Right forelimb (tissue), 1 donor: ENCODE data around the gene GAS2L1.
"Not testable (repeated sequence)": the region's sequence is repeated elsewhere in the genome, so short reads cannot be mapped to it uniquely, and the experiment has no call there.

ENCODE experiments used
- DNase-seq: peaks from one replicate; pipeline ENCODE4 v3.0.0-alpha.2; 2018

Gene GAS2L1

GRCh38 chr22:29344137-29344536 is 37.7 kb downstream of the GAS2L1 start:
- no peak for DNase-seq

GRCh38 chr22:29344889-29345288 is 38.4 kb downstream of the GAS2L1 start:
- not testable (repeated sequence) for DNase-seq

- no peak for DNase-seq
These were observed 39.5 kb downstream of the GAS2L1 start for GRCh38 chr22:29345932-29346331.

- DNase-seq, result no peak
These were observed 40.2 kb downstream of the GAS2L1 start for GRCh38 chr22:29346659-29347058.

DNA sequence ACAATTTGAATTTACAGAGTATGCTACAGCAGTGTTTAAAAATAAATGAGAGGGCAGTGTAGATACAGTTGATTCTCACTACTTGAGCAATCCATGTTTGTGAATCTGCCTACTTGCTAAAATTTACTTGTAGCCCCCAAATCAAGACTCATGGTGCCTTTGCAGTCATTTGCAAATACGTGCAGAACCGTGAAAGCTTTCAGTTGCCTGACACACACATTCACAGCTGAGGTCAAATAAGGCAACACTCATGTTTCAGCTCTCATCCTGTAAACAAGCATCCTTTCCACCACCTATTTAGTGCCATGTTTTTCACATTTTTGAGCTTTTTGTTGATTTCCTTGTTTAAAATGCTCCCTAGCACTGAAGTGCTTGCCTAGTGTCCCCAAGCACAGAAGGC is 41.6 kb downstream of the GAS2L1 start:
- no peak for DNase-seq

DNA sequence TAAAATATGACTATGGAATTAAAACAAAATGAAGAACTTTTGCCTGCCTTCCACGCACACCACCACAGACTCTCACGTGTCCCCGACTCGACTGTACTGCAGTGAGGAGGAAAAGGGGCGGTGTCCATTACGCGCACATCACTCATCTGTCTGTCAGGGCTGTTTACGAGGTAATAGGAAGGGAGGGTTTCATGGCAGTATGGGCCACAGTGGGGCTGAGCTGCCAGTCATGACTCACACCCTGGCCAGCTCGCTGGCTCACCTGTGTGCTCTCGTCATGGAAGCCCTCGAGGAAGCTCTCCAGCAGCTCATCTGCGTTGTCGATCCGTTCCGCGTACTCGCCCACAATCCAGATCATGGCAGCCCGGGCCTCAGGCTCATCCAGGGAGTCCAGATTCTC is 42.5 kb downstream of the GAS2L1 start:
- DNase-seq, result no peak

GRCh38 chr22:29351042-29351441 is 44.6 kb downstream of the GAS2L1 start:
- DNase-seq, result no peak

- no peak for DNase-seq
These were observed 45.4 kb downstream of the GAS2L1 start for GRCh38 chr22:29351891-29352290.

DNA sequence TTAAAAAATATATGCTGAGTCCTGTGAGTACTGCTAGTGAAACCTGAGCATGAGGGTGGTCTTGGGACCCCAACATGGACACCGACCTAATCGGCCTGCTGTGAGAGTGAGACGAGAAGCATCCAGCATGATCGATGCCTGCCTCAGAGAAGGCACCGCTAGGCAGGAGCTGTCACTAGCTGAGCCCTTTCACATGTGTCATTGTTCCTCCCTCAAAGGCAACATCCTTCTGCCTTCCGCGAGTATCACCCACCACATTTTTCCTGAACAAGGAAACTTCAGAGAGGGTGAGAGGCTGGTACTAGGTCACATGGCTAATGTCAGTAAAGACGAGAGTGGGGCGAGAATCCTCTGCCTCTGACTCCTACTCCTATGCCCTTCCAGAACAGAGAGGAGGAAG is 46.3 kb downstream of the GAS2L1 start:
- DNase-seq, result no peak

GRCh38 chr22:29353286-29353685 is 46.8 kb downstream of the GAS2L1 start:
- DNase-seq, result no peak

DNA sequence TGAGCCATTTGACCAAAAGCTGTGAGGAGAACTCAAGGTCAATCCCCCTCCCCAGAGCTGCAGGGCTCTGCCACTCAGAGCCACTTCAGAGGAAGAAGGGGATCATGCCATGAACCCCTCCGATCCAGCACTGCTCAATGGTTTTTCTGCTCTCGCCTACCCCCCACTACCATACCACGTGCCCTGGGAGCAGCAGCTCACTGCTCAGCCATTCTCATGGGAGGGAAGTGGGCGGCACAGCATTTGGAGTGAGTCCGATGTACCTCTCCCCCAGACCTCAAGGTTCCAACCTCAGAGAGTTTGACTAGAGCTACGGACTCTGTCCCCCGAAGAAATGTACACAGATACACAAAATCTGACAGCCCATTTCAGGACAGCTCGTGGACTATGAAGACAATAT is 47.4 kb downstream of the GAS2L1 start:
- DNase-seq, result no peak

GRCh38 chr22:29357193-29357890 is 50.9 kb downstream of the GAS2L1 start:
- not testable (repeated sequence) for DNase-seq

DNA sequence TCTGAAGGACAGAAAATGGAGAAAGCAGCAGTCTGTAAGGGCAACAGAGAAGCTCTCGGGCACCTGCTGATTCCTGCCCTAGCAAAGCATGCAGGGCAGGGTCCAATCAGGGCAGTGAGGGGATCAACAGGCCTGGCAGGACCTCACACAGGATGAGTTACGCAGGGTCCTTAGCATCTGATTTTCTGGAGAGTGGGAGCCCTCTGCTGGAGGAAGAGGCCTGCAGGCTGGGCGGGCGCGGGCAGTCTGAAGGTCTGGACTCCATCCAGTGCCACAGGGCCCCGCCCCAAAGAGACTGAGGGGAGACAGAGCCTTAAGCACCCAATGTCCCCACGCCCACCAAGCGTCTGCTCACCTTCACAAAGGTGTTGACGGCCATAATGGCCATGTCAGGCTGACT is 53.0 kb downstream of the GAS2L1 start:
- peak; percentile 75 for DNase-seq
